GM18873 (cell line): ENCODE results near the gene BDH1.
"Not testable (repeated sequence)": the region's sequence is repeated elsewhere in the genome, so short reads cannot be mapped to it uniquely, and the experiment has no call there.

Source experiments
- ATAC-seq: cut with Tn5 transposase; IDR thresholded peaks from one replicate; pipeline ENCODE4 v1.9.1; 2021; ENCODE audit warnings: mild to moderate bottlenecking, moderate library complexity, moderate number of reproducible peaks; ENCODE audit not compliant: unreplicated experiment, low FRiP score

The BDH1 gene, protein sequence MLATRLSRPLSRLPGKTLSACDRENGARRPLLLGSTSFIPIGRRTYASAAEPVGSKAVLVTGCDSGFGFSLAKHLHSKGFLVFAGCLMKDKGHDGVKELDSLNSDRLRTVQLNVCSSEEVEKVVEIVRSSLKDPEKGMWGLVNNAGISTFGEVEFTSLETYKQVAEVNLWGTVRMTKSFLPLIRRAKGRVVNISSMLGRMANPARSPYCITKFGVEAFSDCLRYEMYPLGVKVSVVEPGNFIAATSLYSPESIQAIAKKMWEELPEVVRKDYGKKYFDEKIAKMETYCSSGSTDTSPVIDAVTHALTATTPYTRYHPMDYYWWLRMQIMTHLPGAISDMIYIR

DNA sequence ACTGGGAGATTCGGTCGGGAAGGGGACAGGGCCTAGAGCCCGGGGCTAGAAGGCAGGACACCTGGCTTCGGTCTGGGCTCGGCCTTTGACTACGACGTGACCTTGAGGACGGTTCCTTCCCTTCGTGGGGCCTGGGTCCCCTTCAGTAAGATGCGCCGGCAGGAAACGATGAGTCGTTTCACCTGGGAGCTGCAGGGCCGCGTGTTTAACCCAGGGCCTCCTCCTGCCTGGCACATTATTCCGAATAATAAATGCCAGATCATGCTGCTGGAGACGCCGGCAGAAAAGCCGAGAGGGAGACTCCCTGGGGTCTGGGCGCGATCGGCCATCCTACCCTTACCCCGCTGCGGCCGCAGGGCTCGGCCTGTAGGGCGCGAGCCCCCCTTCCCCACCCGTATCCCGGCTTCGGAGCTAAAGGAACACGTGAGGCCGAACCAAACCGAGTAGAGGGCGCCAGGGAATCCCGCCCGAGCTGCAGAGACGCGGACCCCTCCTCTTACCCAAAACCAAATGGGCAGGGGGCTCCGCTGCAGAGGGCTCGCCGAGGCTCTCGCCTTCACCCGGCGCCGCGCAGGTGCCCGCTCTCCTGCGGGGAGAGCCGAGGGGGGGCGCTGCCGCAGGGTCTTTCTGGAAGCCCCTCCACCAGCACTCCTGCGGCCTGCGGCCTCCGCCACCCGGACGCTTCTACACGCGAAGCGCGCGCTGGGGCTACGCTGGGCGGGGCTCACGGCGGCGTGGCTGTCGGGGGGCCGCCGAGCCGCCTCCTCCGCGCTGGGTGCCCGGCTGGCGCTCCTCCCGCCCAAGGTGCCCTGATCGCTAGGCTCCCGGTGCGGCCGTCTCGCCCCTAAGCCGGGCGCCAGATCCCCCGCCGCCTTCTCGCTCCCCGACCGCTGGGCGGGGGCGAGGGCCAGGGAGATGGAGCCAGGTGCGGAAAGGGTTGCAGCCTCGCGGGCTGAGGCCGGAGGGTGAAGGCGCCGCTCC lies at the start of gene BDH1:
Gene BDH1 (minus strand): TSS at position 688 of the 981 bp plus-strand sequence. CDS start 9,525 bp downstream, outside the sequence.
- no peak for ATAC-seq

DNA sequence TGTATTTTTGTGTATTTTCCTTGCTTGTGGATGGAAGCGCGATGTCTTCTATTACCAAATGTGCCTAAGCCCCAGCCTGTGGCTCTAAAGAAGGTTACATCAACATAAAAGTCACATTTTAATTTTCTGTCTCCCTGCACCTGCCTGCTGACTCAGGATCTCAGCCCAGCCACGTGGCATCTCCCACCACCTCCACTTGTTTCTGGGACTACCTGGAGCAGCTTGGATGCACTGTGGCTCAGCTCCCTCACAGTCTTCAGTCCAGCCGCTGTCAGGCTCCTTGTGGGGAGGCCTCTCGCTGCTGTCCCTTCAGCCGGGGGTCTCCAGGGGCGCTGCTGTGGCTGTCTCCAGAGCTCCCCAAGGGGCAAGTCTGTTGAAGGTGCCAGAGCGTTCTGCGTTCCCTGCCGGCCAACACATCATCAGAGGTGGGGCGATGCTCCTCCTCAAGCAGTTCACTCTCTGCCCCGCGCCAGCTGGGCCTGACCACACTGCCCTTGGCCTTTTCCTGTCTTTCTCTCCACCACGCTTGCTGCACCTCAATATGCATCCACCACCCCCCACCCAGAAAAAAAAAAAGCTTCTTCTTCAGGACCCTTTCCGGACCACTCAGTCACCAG lies 47.7 kb upstream of the BDH1 start:
- no peak for ATAC-seq

DNA sequence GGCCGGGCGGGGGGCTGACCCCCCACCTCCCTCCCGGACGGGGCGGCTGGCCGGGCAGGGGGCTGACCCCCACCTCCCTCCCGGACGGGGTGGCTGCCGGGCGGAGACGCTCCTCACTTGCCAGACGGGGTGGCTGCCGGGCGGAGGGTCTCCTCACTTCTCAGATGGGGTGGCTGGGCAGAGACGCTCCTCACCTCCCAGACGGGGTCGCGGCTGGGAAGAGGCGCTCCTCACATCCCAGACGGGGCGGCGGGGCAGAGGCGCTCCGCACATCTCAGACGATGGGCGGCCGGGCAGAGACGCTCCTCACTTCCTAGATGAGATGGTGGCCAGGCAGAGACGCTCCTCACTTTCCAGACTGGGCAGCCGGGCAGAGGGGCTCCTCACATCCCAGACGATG lies 46.6 kb upstream of the BDH1 start:
- not testable (repeated sequence) for ATAC-seq

GRCh38 chr3:197601566-197601840 lies 45.7 kb upstream of the BDH1 start:
- not testable (repeated sequence) for ATAC-seq

GRCh38 chr3:197600796-197601565 lies 45.2 kb upstream of the BDH1 start:
- ATAC-seq: no peak

DNA sequence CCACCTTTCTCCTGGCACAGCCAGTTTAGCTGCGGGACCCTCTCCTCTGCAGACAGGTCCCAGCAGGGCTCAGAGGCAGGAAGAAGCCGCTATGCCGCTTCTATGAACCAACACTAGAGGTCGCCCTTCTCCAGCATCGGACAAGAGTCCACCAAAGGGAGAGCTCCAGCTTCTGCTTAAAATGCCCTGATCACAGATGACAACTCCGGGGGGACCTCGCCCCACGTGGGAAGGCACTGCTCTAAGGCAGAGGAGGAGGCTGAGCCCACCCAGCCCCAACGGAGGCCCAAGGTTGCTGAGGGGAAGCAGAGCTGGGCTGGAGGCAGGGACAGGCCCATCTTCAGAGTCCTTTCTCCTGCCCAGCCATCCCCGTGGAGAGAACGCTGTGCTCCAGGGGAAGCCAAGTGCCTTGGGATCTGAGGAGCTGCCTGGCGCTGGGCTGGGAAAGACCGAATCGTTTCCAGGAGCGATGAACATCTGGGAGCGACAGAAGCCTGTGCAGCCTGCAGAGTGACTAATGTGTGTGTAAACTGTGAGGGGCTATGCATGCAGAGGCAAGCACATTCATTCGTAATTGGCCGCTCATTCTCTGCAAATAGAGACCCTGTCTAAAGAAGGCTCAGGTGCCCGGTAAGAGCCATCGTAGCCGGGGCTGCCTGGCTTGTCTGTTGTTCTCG lies 43.5 kb upstream of the BDH1 start:
- ATAC-seq: peak; percentile 82

DNA sequence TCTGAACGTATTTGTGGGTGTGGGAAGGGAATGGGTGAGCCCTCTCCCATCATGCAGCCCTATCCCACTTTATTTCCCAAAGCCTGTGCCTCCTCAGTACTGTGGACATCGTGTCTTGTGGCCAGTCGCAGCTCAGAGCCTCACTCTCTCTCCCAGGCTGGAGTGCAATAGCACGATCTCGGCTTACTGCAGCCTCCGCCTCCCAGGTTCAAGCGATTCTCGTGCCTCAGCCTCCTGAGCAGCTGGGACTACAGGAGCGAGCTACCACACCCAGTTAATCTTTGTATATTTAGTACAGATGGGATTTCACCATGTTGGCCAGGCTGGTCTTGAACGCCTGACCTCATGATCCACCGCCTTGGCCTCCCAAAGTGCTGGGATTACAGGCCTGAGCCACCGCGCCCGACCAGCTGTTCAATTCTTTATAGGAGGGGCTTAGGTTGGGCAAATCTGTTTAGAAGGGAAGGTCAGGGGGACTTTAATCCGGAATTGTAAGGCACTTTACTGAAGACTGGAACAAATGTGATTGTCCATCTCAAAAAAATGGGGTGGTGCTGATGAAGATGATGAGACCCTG lies 42.7 kb upstream of the BDH1 start:
- no peak for ATAC-seq

GRCh38 chr3:197597335-197597734 lies 41.6 kb upstream of the BDH1 start:
- ATAC-seq: no peak

- ATAC-seq: no peak
Measured at GRCh38 chr3:197595470-197596185, 39.9 kb upstream of the BDH1 start.

GRCh38 chr3:197593046-197593380 lies 37.2 kb upstream of the BDH1 start:
- ATAC-seq: no peak

GRCh38 chr3:197592361-197593045 lies 36.7 kb upstream of the BDH1 start:
- ATAC-seq: no peak

- no peak for ATAC-seq
Measured at GRCh38 chr3:197591816-197592215, 36.0 kb upstream of the BDH1 start.

- no peak for ATAC-seq
Measured at GRCh38 chr3:197590313-197590962, 34.7 kb upstream of the BDH1 start.

- no peak for ATAC-seq
Measured at GRCh38 chr3:197589545-197589944, 33.8 kb upstream of the BDH1 start.

GRCh38 chr3:197586768-197587167 lies 31.0 kb upstream of the BDH1 start:
- not testable (repeated sequence) for ATAC-seq

DNA sequence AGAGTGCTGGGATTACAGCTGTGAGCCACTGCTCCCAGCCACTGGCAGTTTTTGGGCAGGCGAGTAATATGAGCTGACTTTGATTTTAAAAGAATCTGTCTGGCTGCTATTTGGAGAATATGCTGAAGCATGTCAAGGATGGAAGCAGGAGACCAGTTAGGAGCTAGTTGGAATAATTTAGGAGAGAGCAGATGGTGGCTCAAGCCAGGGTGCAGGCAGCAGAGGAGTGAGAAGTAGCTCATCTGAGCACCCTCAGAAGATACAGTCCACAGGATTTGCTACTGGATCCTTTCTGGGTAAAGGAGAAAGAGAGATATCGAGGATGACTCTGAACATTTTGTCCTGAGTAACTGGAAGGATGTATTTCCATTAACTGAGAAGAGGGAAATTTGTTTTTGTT lies 30.4 kb upstream of the BDH1 start:
- no peak for ATAC-seq

GRCh38 chr3:197584733-197585132 lies 29.0 kb upstream of the BDH1 start:
- no peak for ATAC-seq

DNA sequence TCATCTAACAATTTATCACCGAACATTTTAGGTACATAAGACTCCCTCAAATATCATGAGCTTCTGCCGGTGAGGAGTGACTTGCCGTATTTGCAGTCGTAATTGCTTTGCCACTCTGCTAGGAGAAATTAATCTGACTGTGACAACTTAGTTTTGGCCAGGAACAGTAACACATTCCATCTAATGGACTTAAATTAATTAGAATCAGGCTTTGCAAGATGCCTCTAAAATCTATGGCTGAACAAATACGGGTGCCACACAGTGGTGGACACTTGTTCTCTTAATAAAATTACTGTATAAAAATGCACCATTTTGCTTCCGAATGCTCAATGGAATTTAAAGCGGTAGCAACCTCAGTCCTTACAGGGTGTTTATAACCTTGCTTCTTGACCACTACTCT lies 27.6 kb upstream of the BDH1 start:
- no peak for ATAC-seq
